Activated B cell treated with CpG ODN at 0.5 μM for 24 hours (primary cell): ENCODE data around the gene RTL10. TPM values are rescaled to one million over a fixed set of nuclear protein-coding genes. Genes with fewer than 3 reads are reported as not detected.

Experiments used
- ATAC-seq: fragments of 200-7000 bp; cut with Tn5 transposase; one replicate; pipeline ENCODE4 v1.10.0; 2021; ENCODE audit warnings: low read depth, mild to moderate bottlenecking, moderate library complexity
- CTCF ChIA-PET: fragments of 350-600 bp; sonication (Branson Sonifier 250); formaldehyde crosslinking; loops from one replicate; lab custom pipeline; 2021; ENCODE audit warnings: antibody characterized with exemption; lab: Charles Lee
- POLR2A ChIA-PET: fragments of 350-600 bp; sonication (Branson Sonifier 250); formaldehyde crosslinking; loops from one replicate; lab custom pipeline; 2021; ENCODE audit warnings: antibody characterized with exemption; lab: Charles Lee
- DNase-seq: peaks from one replicate; pipeline ENCODE4 v3.0.0; 2022
- H3K27ac Mint-ChIP-seq: one replicate; pipeline ENCODE4 v1.8.0; 2020; ENCODE audit warnings: mixed read lengths
- H3K27me3 Mint-ChIP-seq: one replicate; pipeline ENCODE4 v1.8.0; 2021; ENCODE audit warnings: mixed read lengths
- H3K36me3 Mint-ChIP-seq: one replicate; pipeline ENCODE4 v1.8.0; 2021; ENCODE audit warnings: low read depth, mixed read lengths
- H3K4me1 Mint-ChIP-seq: one replicate; pipeline ENCODE4 v1.8.0; 2021; ENCODE audit warnings: mixed read lengths
- H3K4me3 Mint-ChIP-seq: one replicate; pipeline ENCODE4 v1.8.0; 2020; ENCODE audit warnings: mild to moderate bottlenecking, mixed read lengths
- H3K9me3 Mint-ChIP-seq: one replicate; pipeline ENCODE4 v1.8.0; 2020; ENCODE audit warnings: mixed read lengths
- intact Hi-C: fragments of 100-400 bp; cut with micrococcal nuclease; formaldehyde crosslinking; loops from one replicate; pipeline ENCODE4 v1.15.1; 2024
- total RNA-seq: library from RNA; stranded (reverse); gene quantifications from 2 replicates; pipeline ENCODE4 v1.2.3, GENCODE V29; 2022
- TF ChIP-seq, protein P1 (sequence below): fragments of 200-600 bp; IDR thresholded peaks from one replicate; pipeline ENCODE4 v1.8.0; 2022; ENCODE audit warnings: antibody characterized with exemption, mild to moderate bottlenecking

Gene RTL10
- total RNA-seq, 1 donor from 2014 or later, result 12.1 TPM

DNA sequence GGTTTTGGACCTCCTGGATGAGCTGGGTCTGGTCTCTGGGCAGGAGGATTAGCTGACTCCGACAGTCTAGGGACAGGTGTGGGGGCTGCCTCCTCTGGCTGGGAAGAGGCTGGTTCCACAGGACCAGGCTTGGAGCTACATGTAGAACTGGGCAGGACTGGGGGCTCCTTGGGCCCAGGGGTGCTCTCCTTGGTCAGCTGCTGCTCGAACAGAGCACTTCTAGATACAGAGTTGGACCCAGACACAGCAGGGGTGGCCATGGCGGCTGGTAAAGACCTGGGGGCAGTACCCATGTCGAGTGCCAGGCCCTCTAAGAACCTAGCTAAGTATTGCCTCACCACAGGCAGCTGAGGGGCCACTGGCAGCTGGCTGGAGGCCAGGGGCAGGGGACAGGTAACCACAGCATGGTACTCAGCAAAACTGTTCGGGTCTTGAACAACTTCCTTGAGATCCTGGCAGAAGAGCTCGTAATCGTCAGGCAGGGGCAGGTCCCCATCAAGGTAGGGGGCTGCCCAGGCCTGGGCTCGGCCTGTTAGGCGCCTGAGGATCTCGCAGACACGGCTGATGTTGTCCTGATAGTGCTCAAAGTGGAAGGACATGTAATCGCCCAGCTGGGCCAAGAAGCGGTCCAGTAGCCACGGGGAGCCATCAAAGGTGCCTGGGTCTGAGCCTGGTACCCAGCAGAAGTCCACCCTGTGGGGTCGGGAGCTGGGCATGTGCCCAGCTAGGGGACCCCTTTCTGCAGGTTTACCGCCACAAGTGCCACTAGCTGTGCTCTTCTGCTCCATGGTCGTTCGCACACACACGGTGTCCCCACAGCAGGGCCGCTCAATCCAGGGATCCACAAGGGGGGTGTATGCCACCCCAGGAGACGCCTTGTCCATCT, 3.1 kb downstream of the RTL10 start:
- H3K9me3 Mint-ChIP-seq, result no peaks in the 10 kb centered on the region
- DNase-seq (no peak), ATAC-seq (no peak)
- H3K36me3 Mint-ChIP-seq, result peaks cover 21% of the 10 kb centered on the region
- POLR2A ChIA-PET, result no interaction called here
- H3K27me3 Mint-ChIP-seq, result no peaks in the 10 kb centered on the region
- H3K4me3 Mint-ChIP-seq, result peak overlapping the region; percentile 55
- TF ChIP-seq, protein P1, sequence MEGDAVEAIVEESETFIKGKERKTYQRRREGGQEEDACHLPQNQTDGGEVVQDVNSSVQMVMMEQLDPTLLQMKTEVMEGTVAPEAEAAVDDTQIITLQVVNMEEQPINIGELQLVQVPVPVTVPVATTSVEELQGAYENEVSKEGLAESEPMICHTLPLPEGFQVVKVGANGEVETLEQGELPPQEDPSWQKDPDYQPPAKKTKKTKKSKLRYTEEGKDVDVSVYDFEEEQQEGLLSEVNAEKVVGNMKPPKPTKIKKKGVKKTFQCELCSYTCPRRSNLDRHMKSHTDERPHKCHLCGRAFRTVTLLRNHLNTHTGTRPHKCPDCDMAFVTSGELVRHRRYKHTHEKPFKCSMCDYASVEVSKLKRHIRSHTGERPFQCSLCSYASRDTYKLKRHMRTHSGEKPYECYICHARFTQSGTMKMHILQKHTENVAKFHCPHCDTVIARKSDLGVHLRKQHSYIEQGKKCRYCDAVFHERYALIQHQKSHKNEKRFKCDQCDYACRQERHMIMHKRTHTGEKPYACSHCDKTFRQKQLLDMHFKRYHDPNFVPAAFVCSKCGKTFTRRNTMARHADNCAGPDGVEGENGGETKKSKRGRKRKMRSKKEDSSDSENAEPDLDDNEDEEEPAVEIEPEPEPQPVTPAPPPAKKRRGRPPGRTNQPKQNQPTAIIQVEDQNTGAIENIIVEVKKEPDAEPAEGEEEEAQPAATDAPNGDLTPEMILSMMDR, result no peak
- peaks cover 32% of the 10 kb centered on the region for H3K4me1 Mint-ChIP-seq
- H3K27ac Mint-ChIP-seq, result no peak overlapping the region
- CTCF ChIA-PET, result interaction anchor here (1.2 to 1.4 kb wide), 2 partner anchors 59 to 121 kb away, joined by 3 to 5 read pairs; no protein-coding TSS in a partner anchor
- intact Hi-C loops, result no loop called here

DNA sequence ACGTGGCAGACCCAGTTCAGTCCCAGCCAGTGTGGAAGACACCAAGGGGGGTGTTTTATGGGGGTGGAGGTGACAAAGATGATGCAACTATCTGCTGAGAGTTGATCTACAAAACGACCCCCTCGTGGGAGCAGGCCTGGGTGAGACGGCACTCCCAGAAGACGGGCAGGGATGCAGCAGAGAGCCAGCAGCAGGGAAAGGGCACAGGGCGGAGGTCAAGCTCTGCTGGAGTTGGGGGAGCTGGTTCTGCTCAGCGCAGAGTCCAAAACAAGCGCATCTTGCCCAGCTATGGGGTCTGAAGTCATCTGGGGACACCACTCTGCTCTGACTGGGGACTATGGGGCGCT, 3.9 kb downstream of the RTL10 start:
- POLR2A ChIA-PET, result no interaction called here
- Mint-ChIP-seq H3K27me3 (no peaks in the 10 kb centered on the region), H3K4me1 (peaks cover 29% of the 10 kb centered on the region), H3K36me3 (peaks cover 21% of the 10 kb centered on the region), H3K9me3 (no peaks in the 10 kb centered on the region), H3K4me3 (no peak overlapping the region), H3K27ac (no peak overlapping the region)
- intact Hi-C loops, result no loop called here
- CTCF ChIA-PET, result no interaction called here
- TF ChIP-seq, protein P1, result no peak
- no peak for ATAC-seq
- DNase-seq, result no peak

DNA sequence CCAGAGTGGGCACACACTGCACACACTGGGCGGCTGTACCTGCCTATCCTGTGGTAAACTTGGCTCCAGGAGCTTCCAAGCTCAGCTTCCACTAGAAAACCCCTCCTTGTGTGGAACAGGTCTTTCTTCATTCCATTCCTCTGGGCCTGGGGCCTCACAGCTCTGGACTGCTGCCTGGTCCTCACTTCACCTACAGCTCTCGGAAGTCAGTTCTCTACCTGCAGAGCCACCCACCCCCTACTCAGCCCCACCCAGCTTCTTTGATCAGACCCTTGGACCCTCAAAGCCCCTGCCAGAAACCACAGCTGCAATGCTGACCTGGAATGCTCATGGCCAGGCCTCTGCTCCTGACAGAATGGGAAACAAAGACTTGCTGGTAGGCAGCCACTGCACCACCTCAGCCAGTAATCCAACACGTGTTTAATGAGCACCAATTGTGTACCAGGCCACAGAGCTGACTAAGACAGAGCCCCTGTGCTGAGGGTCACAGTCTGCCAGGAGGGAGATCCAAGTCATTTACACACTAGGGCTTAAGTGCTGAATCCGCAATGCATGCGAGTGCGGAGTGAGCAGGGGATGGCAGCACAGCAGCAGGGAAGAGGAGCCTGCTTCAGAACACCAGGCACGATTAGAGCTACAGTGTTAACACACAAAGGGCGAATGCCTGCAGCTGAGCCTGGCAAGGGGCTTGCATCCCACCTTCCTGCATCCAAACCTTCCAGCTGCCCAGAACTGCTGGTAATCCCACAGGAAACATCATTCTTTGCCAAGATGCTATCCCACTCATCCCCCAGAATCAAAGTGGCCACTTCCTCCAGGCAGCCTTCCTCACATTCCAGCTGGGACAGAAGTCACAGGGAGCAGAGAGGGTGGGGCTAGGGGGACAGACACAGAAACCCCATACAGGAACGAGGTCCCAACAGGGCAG, 4.6 kb downstream of the RTL10 start:
- intact Hi-C loops, result no loop called here
- Mint-ChIP-seq H3K4me3 (no peak overlapping the region), H3K36me3 (peaks cover 21% of the 10 kb centered on the region), H3K9me3 (no peaks in the 10 kb centered on the region), H3K27ac (no peak overlapping the region), H3K4me1 (peaks cover 25% of the 10 kb centered on the region), H3K27me3 (no peaks in the 10 kb centered on the region)
- TF ChIP-seq, protein P1, result no peak
- no peak for DNase-seq
- ChIA-PET CTCF (no interaction called here), POLR2A (interaction anchor here (0.7 kb wide), 1 partner anchor 104 kb away, joined by 3 read pairs; no protein-coding TSS in a partner anchor)
- no peak for ATAC-seq

DNA sequence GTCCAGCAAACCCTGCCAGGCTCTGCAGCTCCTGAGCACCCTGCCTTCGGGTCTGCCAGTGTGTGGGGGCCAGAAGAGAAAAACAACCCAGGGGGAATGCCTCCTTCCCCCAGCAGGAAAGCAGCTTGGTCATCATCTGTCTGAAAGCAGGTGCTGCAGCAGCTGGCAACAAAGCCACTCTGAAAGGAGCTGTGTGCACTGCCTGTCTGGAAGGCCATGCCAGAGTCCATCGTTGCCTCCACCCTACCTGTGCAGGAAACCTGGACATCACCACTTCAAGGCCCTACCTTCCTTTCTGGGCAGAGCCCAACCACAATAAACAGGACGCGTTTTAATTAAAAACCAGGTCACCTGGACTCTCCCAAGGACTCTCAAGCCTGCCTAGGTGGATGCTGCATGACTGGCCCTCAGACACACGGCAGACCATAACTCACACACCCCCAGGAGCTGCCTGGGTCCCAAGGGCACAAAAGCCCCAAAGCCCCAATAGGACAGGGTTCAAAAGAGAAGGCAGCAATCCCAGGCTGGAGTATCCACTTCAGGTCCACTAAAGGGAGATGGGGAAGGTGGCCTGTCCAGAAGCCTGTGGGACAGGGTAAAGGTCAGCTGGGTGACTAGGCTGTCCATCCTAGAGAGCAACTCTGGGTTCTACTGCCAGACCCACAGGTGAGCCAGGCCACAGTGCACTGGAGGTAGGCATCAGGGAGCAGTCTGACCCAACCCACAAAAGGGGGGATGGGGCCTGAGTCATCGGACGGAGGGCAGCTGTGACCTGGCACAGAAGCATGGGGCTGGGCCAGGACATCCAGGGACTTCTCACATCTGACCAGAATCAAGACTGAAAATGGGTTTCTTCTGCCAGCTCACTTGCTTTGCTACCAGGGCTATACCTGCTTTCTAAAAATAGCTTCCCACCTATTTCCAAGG, 6.1 kb downstream of the RTL10 start:
- CTCF ChIA-PET, result no interaction called here
- intact Hi-C loops, result no loop called here
- Mint-ChIP-seq H3K36me3 (peaks cover 21% of the 10 kb centered on the region), H3K4me3 (no peak overlapping the region), H3K4me1 (peaks cover 30% of the 10 kb centered on the region), H3K27ac (no peak overlapping the region), H3K27me3 (no peaks in the 10 kb centered on the region), H3K9me3 (no peaks in the 10 kb centered on the region)
- TF ChIP-seq, protein P1, result no peak
- DNase-seq, result no peak
- POLR2A ChIA-PET, result no interaction called here
- ATAC-seq, result no peak
